Fibroblast of skin of scalp (primary cell): ENCODE data around the gene RUSF1.
"Not testable (repeated sequence)": the region's sequence is repeated elsewhere in the genome, so short reads cannot be mapped to it uniquely, and the experiment has no call there.

Source experiments
- DNase-seq: peaks from one replicate; pipeline ENCODE4 v3.0.0-alpha.2; 2013

RUSF1 gene

DNA sequence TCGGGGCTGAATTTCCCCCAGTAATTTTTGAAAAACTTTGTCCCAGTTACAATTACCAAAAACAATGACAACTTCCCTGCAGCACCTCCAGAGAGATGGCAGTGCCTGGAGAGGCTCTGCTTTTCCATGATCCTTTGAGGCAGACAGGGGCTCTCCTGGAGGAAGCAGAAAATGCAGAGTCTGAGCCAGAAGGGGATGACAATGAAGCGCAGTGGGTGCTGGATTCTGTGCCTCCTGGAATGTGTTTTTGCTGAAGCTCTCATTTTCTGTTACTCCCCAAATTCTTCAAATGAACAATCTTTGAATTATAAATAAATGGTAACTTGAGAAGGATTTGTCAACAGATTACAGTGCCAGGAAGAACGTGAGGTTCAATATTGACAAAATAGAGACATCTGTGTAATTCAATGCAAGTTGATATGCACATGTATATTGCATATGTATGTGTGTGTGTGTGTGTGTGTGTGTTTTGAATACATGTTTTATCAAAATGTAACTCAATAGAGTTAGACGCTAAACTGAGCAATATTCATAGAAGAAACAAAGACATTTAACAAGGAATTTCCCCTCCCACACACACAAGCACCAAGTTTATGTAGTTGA, 9.7 kb upstream of the RUSF1 start:
- DNase-seq: no peak

GRCh38 chr16:31513884-31514283, 5.7 kb upstream of the RUSF1 start:
- DNase-seq: no peak

GRCh38 chr16:31513126-31513525, 4.9 kb upstream of the RUSF1 start:
- DNase-seq: peak; percentile 88

DNA sequence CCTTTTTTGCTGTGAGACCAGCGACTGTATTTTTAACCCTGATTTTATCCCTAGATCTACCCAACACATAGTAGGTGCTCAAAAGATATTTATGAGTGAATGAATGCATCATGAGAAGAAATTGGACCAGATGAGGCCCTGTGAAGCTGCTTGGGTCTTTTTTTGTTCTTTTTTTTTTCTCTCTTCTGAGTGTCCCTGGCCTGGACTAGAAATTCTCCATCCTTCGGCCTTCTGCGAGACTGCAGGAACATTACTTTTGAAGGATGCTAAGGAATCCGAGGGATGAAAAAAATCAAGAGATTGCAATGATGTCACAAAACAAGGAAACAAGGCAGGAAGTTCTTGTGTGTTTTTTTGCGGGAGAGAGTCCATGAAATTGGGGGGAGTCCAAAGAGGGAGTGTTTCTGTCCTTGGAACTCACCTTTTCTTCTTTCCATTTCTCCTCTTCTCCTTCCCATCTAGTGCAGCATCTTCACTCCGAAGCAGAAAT, 560 bp upstream of the RUSF1 start:
- peak; percentile 59 for DNase-seq

DNA sequence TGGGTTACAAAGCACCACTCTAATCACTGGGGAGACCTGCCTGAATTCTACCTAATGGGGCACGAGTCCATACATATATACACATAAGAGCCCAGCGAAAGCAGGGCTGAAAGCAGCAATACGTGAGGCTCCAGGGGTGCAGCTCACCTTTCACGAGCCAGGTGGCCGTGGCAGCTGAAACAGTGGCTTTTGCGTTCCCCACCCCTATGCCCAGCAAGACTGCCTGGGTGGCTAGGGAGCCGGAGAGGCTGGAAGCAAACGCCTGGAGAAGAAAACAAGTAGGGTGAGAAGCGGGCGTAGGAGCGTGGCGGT, 618 bp downstream of the RUSF1 start:
- no peak for DNase-seq

DNA sequence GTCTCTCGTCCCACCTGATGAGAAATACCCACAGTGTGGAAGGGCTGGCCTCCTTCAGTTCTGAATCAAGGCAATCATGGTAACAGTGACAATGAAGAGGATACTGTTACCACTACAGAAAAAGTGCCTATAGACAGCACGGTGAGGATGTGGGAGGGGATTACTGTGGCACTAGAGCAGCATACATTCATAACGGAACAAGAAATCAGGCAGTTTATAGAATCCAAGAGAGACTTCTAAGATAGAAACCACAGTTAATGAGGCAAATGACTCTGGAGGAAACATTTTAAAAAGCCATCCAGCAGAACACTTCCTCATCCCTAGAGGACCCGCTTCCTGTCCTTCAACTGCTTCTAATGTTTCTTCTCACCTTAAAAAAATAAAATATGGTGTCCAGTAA, 2.7 kb downstream of the RUSF1 start:
- no peak for DNase-seq

GRCh38 chr16:31504159-31504558, 4.0 kb downstream of the RUSF1 start:
- no peak for DNase-seq

DNA sequence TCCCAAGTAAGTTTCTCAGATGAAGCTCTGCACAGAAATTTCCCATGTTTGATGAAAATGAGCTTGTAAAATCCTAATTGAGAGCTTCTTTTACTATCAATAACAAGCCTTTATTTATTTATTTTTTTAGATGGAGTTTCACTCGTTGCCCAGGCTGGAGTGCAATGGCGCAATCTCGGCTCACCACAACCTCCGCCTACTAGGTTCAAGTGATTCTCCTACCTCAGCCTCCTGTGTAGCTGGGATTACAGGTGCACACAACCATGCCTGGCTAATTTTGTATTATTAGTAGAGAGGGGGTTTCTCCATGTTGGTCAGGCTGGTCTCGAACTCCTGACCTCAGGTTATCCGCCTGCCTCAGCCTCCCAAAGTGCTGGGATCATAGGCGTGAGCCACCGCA, 4.6 kb downstream of the RUSF1 start:
- not testable (repeated sequence) for DNase-seq

- no peak for DNase-seq
These were observed 5.2 kb downstream of the RUSF1 start for GRCh38 chr16:31502981-31503380.

GRCh38 chr16:31501966-31502348, 6.2 kb downstream of the RUSF1 start:
- DNase-seq: no peak

DNA sequence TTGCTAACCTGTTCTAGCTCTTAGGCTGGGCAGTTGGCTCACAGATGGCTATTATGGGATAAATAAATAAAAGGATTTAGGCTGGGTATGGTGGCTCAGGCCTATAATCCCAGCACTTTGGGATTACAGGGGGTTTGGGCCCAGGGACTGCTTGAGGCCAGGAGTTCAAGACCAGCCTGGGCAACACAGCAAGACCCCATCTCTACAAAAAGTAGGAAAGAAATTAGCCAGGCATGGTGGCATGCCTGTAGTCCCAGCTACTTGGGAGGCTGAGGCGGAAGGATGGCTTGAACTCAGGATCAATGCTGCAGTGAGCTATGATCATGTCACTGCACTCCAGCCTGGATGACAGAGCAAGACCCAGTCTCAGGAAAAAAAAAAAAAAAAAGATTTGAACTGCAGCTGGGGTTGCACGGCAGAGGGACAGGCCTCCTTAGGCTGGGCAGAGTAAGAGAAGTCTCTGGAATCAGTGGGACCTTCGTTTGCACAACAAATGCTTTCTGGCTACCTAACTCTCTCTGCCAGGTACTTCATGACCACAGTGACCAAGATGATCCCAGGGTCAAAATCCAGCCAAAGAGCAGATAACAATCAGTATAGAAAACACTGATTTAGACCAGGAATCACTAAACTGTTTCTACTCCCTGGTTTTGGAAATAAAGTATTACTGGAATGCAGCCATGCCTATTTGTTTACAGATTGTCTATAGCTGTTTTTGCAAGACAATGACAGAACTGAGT, 6.8 kb downstream of the RUSF1 start:
- no peak for DNase-seq

DNA sequence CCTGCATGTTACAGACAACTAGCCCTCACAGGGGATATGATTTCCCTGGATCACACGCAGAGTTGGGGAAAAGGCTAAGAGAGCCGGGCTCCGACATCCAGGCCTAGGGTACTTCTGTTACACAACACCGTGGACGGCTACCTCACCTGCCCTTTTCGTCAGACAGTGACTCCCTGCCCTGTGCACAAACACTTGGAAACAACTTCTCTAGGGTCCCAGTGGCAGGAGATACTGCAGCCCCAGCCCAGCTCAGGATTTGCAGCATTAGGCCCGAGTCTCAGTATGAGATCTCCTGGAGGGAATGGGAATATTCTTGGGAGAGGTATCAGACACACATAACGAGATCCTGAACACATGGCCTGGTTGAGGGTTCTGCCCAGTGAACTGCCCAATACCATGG, 8.3 kb downstream of the RUSF1 start:
- no peak for DNase-seq

DNA sequence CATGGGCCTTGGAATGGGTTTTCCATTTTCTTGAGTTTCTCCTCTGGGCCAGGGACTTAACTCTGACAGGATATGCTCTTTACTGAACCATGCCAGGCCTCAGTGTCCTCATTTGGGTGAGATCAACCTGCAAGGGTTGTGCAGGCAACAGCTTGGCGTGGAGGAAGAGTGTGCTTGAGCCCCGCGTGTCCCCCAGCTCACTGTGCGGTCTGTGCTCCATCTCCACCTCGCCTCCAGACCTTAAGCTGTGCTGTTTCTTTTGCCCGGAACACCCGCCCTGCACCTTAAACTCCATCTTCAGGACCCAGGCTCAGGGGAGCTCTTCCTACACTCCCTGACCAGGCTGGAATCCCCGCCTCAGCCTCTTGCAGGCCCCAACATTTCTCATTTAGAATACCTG, 9.7 kb downstream of the RUSF1 start:
- no peak for DNase-seq

GRCh38 chr16:31496670-31497069, 11.5 kb downstream of the RUSF1 start:
- no peak for DNase-seq

DNA sequence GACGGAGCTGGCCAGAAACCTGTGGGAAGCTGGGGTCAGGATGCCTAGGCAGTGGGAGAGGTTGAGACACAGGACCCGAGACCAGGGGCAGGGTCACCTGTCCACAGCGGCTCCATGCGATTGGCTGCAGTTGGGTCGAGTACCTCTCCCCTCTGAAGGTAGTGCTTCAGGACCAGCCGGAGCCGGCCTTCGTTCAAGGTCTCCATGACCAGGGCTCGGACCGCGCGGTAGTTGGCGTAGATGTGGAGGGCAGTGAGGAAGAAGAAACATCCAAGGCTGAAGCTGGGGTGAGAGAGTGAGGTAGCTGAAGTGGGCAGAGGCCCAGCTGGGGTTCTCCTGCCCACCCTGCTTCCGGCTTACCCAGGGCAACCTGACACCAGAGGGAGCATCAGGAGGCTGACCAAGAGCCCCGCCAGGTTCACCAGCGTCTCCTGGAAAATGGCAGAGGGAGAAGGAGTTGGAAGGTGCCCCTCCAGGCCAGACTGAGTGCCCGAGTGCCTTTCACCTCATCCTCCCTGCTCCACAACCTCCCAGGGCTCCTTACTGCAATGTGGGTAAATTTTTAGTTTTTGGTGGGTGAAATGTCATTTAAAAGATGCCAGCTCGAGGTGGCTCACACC, 14.6 kb downstream of the RUSF1 start:
- no peak for DNase-seq

DNA sequence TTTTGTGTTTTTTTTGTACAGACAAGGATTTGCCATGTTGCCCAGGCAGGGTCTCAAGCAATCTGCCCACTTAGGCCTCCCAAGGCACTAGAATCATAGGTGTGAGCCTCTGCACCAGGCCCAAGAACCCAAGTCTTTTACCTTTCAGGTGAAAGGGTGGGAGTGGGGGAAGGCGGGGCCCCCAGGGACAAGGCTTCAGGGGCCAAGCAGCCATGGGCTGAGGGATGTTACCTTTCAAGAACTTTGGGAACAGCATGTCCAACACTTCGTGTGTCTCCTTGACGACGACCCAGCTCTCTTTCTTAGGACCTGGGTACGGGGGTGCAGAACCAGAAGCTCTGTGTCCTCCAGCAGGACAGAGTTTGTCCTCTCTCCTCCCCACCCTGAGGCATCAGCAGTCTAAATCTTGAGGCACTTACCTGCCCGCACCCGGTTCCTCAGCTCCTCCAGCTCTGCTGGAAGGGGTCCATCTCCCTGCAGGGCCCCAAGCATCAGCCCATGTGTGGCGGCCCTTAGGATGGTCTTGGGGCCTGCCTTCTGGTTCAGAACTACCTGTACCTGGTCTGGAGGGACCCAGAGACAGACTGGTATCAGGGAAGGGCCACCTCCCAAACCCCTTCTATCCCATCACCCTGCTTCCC, 16.3 kb downstream of the RUSF1 start:
- DNase-seq: no peak

DNA sequence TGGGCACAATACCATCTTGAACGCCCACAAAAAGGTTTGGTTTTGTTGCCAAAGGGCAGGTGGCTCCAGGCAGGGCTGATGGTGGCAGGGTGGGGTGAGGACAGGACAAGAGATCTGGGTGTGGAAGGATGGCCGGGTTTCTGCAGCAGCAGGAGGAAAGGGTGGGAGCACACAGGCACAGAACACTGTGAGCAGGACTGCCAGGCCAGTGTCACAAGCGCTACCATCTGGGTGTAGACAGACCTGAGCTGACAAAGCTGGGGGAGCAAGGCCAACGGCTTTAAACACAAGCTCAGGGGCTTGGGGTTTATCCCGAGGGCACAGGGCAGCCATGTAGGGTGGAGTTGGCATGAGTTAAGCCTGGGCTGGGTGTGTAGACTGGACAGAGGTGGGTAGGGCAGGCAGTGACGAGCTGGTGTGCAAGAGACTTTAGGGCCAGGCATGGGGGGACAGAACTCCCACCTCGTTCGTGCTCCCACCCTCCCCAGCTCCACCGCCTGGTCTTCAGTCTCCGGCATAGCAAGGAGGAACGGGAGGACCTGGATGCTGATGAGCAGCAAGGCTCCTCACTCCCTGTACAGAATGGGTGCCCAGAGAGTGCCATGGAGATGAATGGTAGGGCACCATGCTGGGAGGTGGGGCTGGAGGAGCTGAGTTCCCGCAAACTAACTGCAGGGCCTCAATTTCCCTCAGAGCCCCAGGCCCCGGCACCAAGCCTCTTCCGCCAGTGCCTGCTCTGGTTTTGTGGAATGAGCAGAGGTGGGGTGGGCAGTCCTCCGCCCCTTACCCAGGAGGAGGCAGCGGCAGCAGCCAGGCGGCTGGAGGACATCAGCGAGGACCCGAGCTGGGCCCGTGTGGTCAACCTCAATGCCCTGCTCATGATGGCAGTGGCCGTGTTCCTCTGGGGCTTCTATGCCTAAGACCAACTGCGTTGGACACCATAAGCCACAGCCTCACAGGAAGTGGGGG, 18.3 kb downstream of the RUSF1 start:
- DNase-seq: no peak

DNA sequence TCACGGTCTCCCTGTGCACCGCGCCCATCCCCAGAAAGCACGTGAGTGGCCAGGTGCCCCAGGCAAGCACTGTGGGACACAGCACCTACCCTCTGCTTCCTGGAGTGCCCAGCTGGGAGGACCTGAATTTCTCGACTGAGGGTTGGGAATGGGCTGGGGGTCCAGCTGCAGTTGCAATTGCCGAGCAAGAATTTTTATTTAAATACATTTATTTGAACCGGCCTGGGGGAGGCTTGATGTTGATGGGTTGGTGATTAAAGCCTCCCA, 19.0 kb downstream of the RUSF1 start:
- no peak for DNase-seq

DNA sequence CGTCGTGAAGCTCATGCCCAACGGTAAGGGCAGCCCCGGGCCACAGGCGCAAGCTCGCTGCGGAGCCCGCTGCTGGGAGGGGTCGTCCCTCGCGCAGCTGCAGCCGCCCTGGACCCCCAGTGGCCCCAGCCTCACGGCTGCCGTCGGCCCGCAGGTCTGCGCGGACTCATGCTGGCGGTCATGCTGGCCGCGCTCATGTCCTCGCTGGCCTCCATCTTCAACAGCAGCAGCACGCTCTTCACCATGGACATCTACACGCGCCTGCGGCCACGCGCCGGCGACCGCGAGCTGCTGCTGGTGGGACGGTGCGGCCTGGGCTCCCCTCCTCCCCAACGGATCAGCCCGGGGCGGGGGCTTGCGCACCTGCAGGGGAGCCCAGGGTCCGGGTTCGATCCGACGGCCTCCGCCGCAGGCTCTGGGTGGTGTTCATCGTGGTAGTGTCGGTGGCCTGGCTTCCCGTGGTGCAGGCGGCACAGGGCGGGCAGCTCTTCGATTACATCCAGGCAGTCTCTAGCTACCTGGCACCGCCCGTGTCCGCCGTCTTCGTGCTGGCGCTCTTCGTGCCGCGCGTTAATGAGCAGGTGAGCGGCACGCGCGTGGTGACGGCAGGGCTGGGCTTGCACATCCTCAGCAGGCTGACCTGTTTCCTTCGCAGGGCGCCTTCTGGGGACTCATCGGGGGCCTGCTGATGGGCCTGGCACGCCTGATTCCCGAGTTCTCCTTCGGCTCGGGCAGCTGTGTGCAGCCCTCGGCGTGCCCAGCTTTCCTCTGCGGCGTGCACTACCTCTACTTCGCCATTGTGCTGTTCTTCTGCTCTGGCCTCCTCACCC, 19.5 kb downstream of the RUSF1 start:
- DNase-seq: no peak

- no peak for DNase-seq
These were observed 20.3 kb downstream of the RUSF1 start for GRCh38 chr16:31487720-31488467.

- no peak for DNase-seq
These were observed 21.0 kb downstream of the RUSF1 start for GRCh38 chr16:31487071-31487719.
